Skeletal muscle cell (primary cell): ENCODE measurements around the gene CBX2.
A peak's percentile ranks its signal among the peaks of the same experiment; 100 is the strongest.

Experiments used
- DNase-seq: peaks from one replicate; pipeline ENCODE4 v3.0.0-alpha.2; 2010; ENCODE audit warnings: low read depth
- H3K4me3 ChIP-seq: 2 replicates; pipeline ENCODE4 v1.5.1; 2011; ENCODE audit warnings: low read depth, mild to moderate bottlenecking, control low read depth, low read length, moderate library complexity

The CBX2 gene

DNA sequence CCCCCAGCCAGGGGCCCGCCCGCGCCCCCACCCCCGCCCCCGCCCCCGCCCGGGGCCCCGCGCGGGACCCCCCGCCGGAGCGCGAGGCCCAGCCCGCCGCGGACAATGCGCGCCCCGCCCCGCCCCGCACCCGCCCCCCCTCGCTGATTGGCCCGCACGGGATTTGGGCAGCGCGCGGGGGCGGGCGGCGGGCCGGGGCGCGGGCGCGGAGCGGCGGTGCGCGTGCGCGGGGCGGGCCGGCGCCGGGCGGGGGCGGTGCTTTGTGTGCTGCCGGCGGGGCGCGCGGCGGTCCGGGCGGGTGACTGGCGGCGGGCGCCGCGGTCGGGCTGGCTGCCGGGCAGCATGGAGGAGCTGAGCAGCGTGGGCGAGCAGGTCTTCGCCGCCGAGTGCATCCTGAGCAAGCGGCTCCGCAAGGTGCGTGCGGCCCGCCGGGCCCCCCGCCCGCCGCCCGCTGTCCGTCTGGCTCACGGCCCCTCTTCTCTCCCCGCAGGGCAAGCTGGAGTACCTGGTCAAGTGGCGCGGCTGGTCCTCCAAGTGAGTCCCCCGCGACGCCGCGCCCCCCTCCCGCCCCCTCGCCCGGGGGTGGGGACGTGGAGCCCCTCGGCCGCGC is at the start of gene CBX2:
Gene CBX2, plus strand, starts transcription at position 255 of the 610 bp plus-strand sequence. Its CDS starts 88 bp downstream, at position 343.
- no peak for DNase-seq
- H3K4me3 ChIP-seq, result peak within 1 kb of the TSS; percentile 61

DNA sequence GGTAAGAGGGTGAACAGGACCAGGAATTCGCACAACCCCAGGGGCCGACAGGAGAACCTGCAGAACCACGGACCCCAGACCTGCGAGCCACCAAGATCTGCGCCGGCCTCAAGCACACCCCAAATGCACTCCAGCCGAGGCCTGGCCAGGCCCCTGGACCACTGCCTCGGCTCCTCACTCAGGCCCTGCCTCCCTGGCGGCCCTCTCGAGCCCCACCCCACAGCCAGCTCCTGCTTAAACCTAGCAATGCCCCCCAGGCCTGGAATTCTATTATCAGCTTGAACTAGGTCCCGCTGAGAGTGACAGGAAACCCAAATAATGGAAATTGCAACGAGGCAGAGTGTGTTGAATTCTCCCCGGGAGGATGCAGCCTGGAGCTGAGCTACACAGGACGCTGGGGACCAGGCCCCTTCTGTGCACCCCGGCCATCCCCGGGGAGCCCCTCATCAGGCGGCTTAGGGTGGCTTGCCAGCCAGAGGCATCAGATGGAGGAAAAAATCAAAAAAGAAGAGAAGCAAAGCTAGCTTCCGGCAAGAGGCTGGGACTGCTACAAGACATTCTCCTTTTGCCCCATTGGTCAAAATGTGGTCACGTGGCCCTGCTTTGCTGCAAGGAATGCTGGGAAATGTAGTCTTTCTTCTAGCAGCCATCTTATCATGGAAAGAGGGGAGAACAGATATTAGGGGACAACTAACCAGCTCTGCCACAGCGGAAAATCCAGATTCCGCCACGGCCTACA is 49.6 kb upstream of the CBX2 start:
- DNase-seq, result peak; percentile 69
- peak overlapping the region; percentile 30 for H3K4me3 ChIP-seq

DNA sequence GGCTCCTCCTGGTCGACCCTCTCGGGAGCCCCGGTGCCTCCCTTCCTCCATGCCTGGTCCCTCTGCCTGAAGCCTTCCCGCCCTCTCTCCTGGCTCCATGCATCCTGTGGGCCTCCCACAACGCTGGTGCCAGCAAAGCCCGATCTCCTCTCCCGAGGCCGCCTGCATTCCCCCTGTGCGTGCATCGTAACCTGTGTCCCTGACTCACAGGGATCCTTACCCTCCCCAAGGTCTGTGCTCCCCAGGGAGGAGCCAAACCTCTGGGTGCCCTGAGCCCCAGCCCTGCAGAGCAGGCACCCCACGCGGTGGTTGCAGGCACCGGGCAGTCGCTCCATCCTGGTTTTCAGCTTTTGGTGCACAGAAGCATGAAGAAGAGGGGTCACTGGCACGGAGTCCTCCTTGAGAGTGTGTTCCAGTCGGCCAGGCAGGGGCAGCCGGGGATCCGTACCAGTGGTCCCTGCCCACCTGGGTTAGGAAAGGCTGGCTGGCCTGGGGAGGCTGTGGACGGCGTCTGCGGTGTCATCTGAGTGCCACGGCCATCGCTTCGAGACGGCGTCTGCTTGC is 49.0 kb upstream of the CBX2 start:
- DNase-seq, result no peak
- no peak overlapping the region for H3K4me3 ChIP-seq

DNA sequence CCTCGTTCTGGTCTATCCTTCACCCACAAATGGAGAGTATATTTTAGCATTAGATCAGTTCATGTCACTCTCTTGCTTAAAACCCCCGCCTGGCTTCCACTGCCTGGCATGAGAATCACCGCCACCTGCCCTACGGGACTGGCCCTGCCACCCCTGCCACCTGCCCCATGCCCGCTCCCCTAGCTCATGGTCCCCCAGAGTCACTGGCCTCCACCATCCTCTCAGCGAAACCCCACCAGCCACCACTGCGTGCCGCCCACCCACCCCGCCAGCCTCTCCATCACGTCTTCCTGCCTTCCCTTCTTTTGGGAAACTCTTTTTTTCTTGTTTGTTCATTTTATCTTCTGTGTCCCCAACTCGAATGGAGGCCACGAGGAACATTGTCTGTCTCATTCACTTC is 48.2 kb upstream of the CBX2 start:
- DNase-seq, result no peak
- no peak overlapping the region for H3K4me3 ChIP-seq

DNA sequence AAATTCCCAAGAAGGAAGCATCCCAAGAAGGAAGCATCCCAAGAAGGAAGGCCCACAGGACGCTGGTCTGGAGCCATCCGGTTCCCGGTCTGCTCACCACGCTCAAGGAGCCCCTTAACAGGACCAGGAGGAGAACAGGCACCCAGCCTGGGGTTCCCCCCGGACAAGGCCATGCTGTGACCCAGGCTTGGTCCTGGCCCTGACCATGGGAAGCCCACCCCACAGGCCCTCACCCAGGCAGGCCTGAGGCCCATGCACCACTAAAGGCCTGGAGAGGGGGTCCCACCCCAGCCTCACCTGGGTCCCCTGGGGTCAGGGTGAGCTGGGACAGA is 47.5 kb upstream of the CBX2 start:
- H3K4me3 ChIP-seq, result no peak overlapping the region
- DNase-seq, result no peak

DNA sequence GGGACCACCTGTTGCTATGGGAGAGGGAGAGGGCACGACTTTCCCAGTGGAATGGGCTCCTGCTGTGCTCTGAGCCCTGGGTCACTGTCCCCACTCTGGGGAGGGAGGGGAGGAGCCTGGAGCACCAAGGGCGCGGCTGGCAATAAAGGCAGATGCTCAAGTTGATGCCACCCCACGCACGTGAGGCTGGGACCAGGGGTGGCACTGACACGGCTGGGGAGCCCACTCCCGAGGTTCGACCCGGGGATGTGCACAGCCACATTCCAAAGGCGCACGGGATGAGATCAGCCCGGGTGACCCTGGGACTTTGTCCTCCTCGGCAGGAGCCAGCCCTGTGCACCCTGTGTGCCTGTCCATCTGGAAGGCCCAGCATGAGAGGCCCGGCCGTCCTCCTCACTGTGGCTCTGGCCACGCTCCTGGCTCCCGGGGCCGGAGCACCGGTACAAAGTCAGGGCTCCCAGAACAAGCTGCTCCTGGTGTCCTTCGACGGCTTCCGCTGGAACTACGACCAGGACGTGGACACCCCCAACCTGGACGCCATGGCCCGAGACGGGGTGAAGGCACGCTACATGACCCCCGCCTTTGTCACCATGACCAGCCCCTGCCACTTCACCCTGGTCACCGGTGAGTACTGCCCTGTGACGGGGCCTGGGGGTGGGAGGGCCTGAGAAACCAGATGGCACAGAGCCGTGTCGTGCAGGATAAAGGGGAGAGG is 47.0 kb upstream of the CBX2 start, which contains the start of gene ENPP7:
Gene ENPP7, plus strand, starts transcription at position 175 of the 715 bp plus-strand sequence. Its CDS starts 197 bp downstream, at position 372.
- no peak within 1 kb of the TSS for H3K4me3 ChIP-seq
- no peak for DNase-seq

DNA sequence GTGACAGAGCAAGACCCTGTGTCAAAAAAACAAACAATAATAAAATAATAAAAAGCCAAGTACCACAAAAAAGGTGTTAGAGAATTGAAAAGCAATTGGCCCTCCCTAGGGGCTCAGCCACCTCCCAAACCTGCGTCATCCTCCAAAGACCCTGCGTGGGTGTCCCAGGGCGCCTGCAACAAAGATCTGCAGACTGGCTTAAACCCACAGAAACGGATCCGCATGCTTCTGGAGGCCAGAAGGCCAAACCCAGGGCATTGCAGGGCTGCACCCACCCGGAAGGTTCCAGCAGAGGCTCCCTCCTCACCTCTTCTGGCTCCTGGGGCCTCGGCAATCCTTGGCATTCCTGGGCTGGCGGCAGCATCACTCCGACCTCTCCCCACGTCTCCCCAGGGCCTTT is 45.7 kb upstream of the CBX2 start:
- H3K4me3 ChIP-seq, result no peak overlapping the region
- DNase-seq, result no peak

DNA sequence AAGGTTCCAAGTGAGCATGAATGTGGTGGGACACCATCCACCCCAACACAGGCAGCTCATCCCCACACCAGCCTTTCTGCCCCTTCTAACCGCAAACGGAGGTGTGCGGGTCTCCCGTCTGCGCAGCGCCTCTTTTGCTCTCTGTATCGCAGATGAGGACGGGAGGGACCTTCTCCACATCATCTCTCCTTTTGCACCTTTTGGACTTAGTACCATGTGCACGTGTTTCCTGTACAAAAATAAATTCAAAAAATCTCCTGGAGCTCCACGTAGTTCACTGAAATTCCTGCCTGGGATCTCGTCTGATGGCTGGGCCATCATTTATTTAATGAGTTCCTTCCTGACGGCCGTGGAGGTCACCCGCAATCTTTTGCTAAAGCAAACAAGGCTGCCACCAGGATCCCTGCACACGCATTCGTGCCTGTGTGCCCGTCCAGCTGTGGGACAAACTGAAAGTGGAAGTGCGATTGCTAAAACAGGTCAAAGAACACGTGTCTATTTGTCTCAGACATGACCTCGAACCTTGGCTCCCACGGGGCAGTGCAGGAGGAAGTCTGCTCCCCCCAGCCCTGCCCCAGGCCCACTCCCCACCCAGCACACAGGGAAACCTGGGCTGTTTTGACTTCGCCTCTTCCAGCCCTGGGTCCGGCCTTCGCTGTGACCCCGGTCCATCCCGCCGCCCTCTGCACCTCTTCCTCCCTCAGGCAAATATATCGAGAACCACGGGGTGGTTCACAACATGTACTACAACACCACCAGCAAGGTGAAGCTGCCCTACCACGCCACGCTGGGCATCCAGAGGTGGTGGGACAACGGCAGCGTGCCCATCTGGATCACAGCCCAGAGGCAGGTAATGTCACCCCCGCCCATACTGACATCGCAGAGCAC is 44.9 kb upstream of the CBX2 start:
- no peak overlapping the region for H3K4me3 ChIP-seq
- DNase-seq, result no peak

DNA sequence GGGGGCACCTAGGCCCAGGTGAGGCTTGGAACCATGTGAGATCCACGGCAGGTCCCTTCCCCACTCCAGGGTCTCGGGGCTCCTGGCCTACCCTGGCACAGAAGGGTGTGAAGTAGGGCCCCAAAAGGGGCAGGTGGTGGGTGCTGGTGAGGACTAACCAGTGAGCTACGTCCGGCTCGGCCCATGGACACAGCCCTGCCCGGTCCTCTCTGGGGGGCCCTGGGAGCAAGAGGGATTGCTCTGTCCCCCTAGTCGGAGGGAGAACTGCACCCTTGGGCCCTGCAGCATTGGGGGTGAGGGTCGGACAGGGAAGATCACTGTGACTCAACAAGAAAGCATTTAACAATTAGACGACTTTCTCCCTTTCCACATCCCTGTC is 44.3 kb upstream of the CBX2 start:
- H3K4me3 ChIP-seq, result no peak overlapping the region
- DNase-seq, result no peak

DNA sequence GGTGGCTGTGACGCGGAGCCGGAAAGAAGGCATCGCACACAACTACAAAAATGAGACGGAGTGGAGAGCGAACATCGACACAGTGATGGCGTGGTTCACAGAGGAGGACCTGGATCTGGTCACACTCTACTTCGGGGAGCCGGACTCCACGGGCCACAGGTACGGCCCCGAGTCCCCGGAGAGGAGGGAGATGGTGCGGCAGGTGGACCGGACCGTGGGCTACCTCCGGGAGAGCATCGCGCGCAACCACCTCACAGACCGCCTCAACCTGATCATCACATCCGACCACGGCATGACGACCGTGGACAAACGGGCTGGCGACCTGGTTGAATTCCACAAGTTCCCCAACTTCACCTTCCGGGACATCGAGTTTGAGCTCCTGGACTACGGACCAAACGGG is 42.9 kb upstream of the CBX2 start:
- H3K4me3 ChIP-seq, result no peak overlapping the region
- no peak for DNase-seq

DNA sequence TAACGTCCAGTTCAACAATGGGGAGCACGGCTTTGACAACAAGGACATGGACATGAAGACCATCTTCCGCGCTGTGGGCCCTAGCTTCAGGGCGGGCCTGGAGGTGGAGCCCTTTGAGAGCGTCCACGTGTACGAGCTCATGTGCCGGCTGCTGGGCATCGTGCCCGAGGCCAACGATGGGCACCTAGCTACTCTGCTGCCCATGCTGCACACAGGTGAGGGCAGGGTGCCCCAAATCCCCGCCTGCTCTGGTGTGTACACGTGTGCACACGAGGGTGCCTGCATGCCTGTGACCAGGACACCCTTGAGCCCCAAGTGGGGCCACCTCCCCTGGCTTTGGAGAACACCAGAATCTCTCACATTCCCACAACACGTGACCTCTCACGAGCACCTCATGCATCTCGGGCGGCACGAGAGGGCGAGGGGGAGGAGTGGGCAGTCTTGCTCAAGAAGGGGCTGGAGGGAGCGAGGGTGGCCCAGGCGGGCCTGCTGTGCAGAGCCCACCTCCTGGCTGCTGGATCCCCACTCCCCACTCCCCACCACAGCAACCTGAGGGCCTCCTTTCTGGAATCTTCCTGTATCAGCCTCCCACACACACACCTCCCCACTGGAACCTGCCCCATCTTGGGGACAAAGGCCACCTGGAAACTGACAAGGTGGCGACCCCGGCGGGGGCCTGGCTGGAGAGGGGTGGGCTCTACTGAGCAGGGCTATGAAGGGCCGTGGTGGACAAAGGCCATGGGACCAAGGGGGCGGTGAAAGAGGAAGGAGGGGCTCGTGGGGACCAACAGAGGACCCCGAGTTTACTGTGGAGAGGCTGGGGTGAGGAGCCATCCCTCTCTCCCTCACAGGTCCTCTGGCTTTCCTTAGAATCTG is 40.7 kb upstream of the CBX2 start:
- no peak overlapping the region for H3K4me3 ChIP-seq
- no peak for DNase-seq

DNA sequence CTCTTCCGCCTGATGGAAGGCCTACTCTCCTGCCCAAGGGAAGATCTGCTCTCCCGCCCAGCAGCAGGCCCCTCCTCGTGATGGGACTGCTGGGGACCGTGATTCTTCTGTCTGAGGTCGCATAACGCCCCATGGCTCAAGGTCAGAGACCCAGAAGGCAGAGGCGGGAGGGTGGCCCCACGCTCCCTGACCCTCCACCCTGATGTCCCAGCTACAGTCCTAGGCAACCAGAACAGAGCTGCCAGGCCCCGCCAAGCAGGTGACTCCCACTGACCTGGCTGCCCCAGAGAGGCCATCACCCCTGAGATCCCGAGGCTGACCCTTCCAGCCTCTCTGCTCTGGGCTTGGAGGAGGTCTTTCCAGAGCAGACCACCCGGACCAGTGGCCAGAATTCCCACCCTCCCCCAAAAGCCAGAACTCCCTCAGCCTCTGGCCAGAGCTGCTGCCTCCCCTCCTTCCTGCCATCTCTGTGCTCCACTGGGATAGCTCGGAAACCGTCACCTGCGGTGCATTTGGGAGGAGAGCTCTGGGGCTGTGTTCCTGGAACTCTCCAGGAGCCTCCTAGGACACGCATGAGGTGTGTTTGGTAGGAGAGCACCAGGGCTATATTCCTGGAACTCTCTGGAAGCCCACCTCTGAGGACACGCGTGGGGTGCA is 39.9 kb upstream of the CBX2 start:
- DNase-seq, result no peak
- H3K4me3 ChIP-seq, result no peak overlapping the region

DNA sequence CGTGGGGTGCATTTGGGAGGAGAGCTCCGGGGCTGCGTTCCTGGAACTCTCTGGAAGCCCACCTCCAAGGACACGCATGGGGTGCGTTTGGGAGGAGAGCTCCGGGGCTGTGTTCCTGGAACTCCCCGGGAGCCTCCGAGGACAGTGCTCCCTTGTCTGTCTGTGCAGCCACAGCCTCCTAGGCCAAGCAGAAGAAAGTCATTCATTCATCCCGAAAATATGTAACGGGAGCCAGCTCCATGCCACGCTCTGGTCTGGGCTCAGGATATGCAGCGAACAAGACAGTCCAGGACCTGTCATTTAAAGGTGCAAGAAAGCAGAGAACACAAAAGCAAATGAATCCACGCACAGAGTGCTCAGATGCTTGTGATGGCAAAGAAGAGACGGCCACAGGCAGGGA is 39.3 kb upstream of the CBX2 start:
- no peak for DNase-seq
- no peak overlapping the region for H3K4me3 ChIP-seq

DNA sequence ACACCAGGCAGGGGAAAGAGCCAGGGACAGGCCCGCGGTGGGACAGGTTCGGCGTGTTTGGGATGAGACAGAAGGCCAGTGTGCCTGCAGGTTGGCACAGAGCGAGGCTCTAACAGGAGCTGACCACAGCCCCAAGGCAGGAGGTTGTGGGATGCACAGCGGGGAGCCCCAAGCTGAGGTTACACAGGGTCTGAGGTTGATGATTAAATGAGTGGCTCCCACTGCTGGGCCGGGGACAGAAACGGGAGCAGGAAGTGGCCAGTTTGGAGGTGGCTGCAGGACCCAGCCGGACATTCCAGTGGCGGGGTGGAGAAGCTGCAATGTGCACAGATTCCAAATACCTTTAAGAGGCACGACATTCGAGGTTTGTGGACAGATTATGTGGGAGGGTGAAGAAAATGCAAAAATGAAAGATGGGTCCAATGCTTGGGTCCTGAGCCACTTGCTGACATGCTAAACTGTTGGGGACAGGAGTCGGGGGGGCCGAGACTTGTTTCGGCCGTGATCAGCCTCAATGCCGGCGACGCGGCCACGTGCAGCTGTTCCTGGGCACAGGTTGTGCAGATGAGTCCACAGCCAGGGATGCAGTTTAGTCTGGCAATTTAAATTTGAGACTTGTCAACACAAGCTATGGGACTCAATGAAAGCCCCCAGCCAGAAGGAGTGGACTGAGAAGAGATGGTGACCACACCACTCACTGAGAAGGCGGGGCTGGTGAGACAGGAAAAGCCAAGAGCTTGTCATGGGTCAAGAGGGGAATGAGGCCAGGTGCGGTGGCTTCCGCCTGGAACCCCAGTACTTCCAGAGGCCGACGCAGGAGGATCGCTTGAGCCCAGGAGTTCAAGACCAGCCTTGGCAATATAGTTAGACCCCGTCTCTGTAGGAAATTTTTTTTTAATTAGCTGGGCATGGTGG is 38.5 kb upstream of the CBX2 start:
- H3K4me3 ChIP-seq, result no peak overlapping the region
- no peak for DNase-seq

DNA sequence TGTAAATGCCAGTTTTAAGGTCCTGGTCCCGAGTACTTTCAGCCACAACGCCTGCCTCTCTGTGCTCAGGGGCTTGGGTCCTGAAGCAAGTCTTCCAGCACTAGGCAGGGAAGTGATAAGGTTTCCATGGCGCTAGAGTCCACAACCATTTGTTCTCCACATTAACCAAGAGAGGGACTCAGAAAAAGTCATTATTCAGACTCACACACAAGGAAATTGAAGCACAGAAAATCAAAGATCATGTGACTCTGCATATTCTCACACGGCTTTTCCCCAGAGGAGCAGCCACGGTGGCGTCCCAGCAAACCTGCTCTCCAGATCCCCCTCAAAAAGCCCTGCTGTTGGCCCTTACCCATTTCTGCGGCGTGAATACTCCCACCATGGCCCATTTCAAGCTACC is 37.5 kb upstream of the CBX2 start:
- no peak for DNase-seq
- H3K4me3 ChIP-seq, result no peak overlapping the region

DNA sequence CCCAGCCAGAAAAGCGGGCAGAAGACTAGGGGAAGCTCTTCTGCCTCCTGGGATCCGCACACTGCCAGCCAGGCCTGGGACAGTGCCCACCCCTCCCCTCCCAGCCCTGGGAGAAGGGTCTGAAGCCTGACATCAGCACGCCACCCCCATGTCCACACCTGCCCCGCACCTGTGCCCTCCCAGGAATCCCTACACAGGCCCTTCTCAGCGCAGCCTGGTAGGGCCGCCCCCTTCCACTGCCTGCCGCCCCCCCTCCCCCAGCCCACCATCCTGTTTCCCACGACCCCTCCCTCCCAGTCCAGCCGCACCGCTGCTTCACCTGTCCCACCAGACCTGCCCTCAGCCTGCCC is 36.6 kb upstream of the CBX2 start:
- DNase-seq, result no peak
- H3K4me3 ChIP-seq, result no peak overlapping the region
